LNCAP (cell line): Measurements from ENCODE around the gene INHBB.

Source experiments
- CTCF ChIP-seq: fragments of 450-650 bp; IDR thresholded peaks from 2 replicates; pipeline ENCODE4 v1.5.1; 2017; ENCODE audit warnings: mild to moderate bottlenecking

Gene INHBB

GRCh38 chr2:120395221-120396012, 49.5 kb downstream of the INHBB start:
- no peak for TF ChIP-seq CTCF

DNA sequence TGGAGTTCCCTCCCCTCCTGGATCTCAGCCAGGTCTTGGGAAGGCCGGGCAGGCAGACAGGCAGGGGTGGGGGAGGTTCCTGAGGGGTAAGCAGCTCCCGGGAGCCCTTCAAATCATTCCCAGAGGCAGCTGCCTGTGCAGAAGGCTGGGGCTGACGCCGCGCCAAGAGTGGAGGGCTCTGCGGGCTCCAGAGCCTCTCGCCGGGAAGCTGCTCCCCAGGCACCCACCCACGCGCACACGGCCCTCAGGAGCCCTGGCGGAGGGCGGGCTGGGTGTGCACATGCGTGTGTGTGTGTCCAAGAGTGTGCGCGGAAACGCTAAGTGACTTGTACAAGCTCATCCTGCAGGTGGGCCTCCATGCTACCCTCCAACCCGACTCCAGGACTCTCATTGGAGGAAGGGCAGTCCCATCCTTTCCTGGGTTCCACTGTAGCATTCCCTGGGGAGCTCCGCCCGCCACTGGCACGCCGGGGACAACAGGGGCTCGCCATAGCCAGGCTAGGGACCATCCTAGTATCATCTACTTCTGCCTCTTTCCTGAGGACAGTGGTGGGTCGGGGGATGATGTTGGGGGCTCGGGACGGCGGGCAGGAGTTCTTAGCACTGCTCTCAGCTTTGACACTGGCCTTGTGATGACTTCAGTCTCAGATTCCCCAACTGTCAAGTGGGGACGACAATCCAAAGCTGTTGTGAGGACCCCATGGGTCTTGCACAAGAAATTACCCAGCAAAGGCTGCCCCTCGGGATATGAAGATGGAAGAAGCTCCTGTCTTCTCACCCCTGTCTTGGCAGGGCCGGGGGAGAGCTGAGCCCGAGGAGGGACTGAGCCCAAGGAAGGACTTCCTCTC, 50.3 kb downstream of the INHBB start:
- TF ChIP-seq CTCF: no peak

DNA sequence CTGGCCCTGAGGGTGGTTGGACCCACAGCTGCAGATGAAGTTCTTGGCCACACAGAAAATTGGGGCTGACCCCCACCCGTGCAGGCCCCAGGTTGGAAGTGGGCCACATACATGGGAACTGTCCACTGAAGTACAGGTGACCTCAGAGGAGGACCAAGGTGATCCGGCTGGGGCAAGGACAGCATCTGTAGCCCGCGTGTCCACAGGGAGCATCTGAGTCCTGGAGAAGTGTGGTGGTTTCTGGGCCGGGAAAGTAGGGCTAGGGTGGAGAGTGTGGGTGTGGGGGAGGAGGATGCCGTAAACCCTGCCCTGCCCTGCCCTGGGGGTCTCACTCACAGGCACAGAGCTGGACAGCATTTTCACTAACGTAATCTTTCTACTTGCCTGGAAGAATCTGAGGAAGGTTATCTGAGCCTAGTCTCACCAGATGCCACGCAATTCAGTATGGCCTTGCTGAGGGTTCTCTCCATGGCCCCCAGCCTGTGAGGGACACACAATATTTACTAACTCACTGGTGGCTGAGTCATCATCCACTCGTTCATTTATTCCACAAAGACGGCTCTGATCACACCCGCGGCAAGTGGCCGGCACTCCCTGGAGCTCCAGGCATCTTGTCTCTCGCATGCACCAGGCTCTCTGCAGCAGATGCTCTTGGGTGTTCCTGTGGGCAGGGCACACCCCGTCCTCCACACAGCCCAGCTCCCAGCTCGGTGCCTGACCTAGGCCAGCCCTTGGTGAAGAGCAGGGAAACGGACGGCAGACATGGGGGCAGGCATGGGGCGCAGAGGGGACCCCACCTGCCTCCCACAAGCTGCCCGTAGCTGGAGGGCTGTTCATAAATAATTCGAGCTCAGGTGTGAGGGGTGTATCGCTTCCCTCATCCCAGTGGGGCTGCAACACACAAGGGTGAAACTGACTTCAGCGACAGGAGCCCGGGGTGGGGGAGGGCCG, 51.2 kb downstream of the INHBB start:
- no peak for TF ChIP-seq CTCF

DNA sequence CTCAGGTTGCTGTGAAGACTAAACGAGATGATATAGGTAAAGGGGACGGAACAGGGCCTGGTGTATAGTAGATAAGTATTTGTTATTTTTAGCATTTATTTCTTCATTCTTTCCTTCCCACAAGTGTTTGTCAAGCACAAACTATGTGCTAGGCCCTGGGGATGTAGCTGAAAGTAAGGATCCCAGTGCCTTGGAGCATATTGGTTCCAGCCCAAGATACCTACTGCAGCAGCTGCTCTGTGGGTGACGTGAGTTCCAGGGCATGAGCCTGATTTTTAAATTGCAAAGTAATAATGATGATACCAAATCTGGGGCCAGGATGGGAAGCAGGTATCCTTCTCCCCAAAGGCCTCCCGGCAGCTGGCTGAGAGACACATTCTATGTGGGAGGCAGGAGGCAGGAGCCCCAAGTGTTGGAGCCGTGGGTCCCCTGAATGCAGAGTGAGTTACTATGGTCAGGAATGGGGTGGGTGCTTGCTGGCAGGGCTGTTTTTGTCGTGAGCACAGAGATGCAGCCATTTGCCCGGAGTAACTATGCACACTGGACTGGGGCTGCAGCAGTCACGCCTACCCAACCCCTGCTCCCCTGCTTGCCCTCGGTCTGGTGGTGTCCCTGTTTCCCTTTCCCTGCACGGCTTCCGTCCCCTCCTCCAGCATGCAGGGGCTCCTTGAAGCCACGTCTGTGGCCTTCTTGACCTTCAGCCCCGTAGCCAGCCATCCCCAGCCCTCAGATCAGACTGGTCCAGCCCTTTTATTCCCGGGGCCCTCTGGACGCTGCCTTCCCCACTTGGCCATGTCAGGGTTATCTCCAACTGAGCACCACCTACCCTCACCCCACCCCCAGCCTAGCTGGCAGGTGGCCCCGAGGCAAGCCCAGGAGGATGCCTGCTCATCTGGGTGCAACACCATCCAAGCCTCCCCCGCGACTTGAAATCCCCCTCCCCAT, 52.4 kb downstream of the INHBB start:
- TF ChIP-seq CTCF: no peak

DNA sequence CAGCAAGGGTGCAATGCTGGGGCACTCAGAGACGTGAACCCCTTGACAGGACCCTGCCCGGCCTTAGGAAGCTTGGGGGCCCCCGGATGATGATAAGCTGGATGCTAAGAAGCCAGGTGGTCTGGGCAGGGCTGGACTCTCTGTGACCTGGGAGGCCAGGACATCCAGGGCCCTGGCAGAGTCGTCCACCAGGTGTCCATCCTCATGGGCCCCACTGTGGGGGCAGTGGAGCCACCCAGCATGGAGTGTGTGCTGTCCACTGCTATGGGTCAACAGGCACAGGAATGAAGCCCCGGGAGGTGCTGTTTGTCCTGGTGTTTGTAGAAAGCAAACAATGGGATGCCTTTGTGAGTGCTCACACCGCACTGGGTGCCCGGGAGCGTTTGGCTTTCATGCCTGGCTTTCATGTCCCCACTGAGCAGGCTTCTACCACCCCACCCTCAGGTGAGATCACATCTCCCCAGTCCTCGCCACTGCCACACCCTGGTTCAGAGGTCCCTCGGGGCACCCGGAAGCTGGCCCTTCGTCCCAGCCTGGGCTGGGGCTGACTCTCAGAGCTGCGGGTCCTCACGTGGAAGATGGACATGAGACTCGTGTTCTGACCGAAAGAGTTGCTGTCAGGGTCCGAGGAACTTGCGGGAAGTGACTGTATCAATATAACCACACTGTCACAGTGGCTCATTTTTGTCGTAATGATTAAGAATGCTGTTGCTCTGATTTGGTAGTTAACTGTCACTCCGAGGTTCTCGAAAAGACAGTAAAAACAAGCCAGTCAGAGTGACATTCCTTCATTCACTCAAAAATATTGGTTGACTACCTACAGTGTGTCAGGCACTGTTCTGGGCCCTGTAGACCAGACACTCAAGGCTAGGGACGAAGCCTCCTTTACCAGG, 53.3 kb downstream of the INHBB start:
- no peak for TF ChIP-seq CTCF

- no peak for TF ChIP-seq CTCF
Observed at GRCh38 chr2:120399889-120400240, 53.9 kb downstream of the INHBB start.
